Adrenal gland (tissue), 12 donors: Measurements from ENCODE around the gene OAT. TPM values are rescaled to one million over a fixed set of nuclear protein-coding genes. Genes with fewer than 3 reads are reported as not detected.

Experiments used
- DNase-seq, 7 donors: peaks; one replicate each; pipeline ENCODE4 v3.0.0-alpha.2; 2019 to 2020
- H3K27ac ChIP-seq, 5 donors: fragments of 200-600 bp; sonication (generic) in 4 of 5; 1 replicate in 3 of 5; 2 replicates in 2 of 5; pipeline versions ENCODE4 v1.5.1 to v1.8.0; 2016 to 2020; ENCODE audit warnings: mild to moderate bottlenecking in 1 of 5
- H3K27me3 ChIP-seq: fragments of 200-600 bp; 2 replicates; pipeline ENCODE4 v1.8.0; 2021
- H3K36me3 ChIP-seq, 2 donors: fragments of 200-600 bp; replicated peaks in 1 of 2; 1 replicate in 1 of 2; 2 replicates in 1 of 2; pipeline versions ENCODE4 v1.5.1 to v1.8.0; 2018 to 2022
- H3K4me1 ChIP-seq, 2 donors: fragments of 200-600 bp; replicated peaks in 1 of 2; 1 replicate in 1 of 2; 2 replicates in 1 of 2; pipeline versions ENCODE4 v1.5.1 to v1.8.0; 2018 to 2021
- H3K4me3 ChIP-seq, 4 donors: fragments of 200-600 bp; sonication (generic) in 3 of 4; one replicate each; pipeline ENCODE4 v1.5.1; 2016 to 2018
- H3K9me3 ChIP-seq, 3 donors: fragments of 200-600 bp; sonication (generic) in 1 of 3; replicated peaks in 1 of 3; 1 replicate in 2 of 3; 2 replicates in 1 of 3; pipeline versions ENCODE4 v1.5.1 to v1.8.0; 2016 to 2021
- CTCF ChIP-seq, 6 experiments: fragments of 450-650 bp in 4 of 6; fragments of 200-600 bp in 2 of 6; sonication (generic) in 1 of 6; IDR thresholded peaks; 1 replicate in 5 of 6; 2 replicates in 1 of 6; pipeline versions ENCODE4 v1.5.1 to v1.8.0; 2016 to 2021; ENCODE audit warnings: antibody characterized with exemption in 6 of 6, mild to moderate bottlenecking in 2 of 6, moderate library complexity in 1 of 6
- POLR2A ChIP-seq, 2 donors: fragments of 450-650 bp; IDR thresholded peaks; one replicate each; pipeline ENCODE4 v1.6.1; 2017; ENCODE audit warnings: antibody characterized with exemption in 2 of 2, mild to moderate bottlenecking in 2 of 2, moderate library complexity in 1 of 2
- WGBS, 4 donors: extraction: QIAGEN DNeasy Blood & Tissue Kit in 2 of 4; methylation state at CpG; one replicate each; pipeline versions ENCODE4 v1.1.5 to v1.1.7; 2013 to 2017; 5-methylcytosine and 5-hydroxymethylcytosine counted together
- intact Hi-C, 2 donors: fragments of 100-400 bp; cut with DNase I; formaldehyde crosslinking; loops; one replicate each; pipeline versions ENCODE4 v1.14.1 to v1.15.0; 2022 to 2023
- polyA plus RNA-seq, 3 donors: library from polyadenylated mRNA; stranded (reverse); fragments of 200-250 nt in 2 of 3; fragments of 350-450 nt in 1 of 3; fragmentation: Illumina TruSeq in 1 of 3; extraction: RNeasy Lipid Tissue Mini Kit (QIAGEN cat#74804) in 1 of 3; gene quantifications; one replicate each; pipeline ENCODE4 v1.2.3, GENCODE V29; 2013 to 2014
- total RNA-seq, 9 donors: library from RNA; depleted of rRNA in 4 of 9; stranded (reverse); fragments of >200 nt in 4 of 9; fragments of 120-200 nt in 1 of 9; fragmentation: NEBNext Ultra II Directional in 1 of 9; extraction: Animal tissue kit (Norgen Biotek cat#: 25700) in 1 of 9; gene quantifications; one replicate each; pipeline versions ENCODE4 v1.1.0 to v1.2.4, GENCODE V29; 2013 to 2023
- donor health status: healthy with polysubstance abuse.
- donor health status: Bipolar disorder and iron deficiency.
- donor health status: DM: yes; HTN: yes; CAD: no.
- donor health status: DM: no; HTN: no; CAD: no.
- donor health status: DM: no; HTN: no; CAD: no.
- donor health status: DM: yes; HTN: yes; CAD: no.

OAT gene
- total and polyA plus RNA-seq, 12 donors: 39.7 to 244 (median 159) TPM

- intact Hi-C loops: no loop called here
- TF ChIP-seq CTCF (IDR thresholded peaks at IDR 0.05) (peak; percentile 42 to 66 (median 61)), POLR2A (IDR thresholded peaks at IDR 0.05) (no peak)
- no peak overlapping the region for H3K27ac ChIP-seq
- WGBS, 4 donors: 47 to 60% (median 54%) methylated on average over 8 of the region's 8 CpGs
- H3K4me3 ChIP-seq: no peak overlapping the region
- peaks cover 0 to 81% of the 10 kb centered on the region in 2 donors for H3K36me3 ChIP-seq
- peak in 5 of 7 donors; percentile 22 to 68 (median 30) for DNase-seq
- no peaks in the 10 kb centered on the region for H3K27me3 ChIP-seq
- H3K4me1 ChIP-seq: no peaks in the 10 kb centered on the region
- H3K9me3 ChIP-seq: no peaks in the 10 kb centered on the region
Measured at GRCh38 chr10:124403548-124403947, 15.2 kb downstream of the OAT start.

GRCh38 chr10:124402273-124402672 is 16.4 kb downstream of the OAT start:
- Histone ChIP-seq H3K9me3 (no peaks in the 10 kb centered on the region), H3K36me3 (peaks cover 0 to 86% of the 10 kb centered on the region in 2 donors), H3K4me3 (no peak overlapping the region), H3K4me1 (no peaks in the 10 kb centered on the region), H3K27me3 (no peaks in the 10 kb centered on the region), H3K27ac (no peak overlapping the region)
- no peak for DNase-seq
- TF ChIP-seq POLR2A (IDR thresholded peaks at IDR 0.05): no peak
- no peak for TF ChIP-seq CTCF (IDR thresholded peaks at IDR 0.05)
- WGBS, 4 donors: 65 to 71% (median 69%) methylated on average over 2 of the region's 2 CpGs
- intact Hi-C loops: no loop called here

GRCh38 chr10:124401633-124402032 is 17.1 kb downstream of the OAT start:
- no peak overlapping the region for H3K27ac ChIP-seq
- H3K4me3 ChIP-seq: no peak overlapping the region
- H3K9me3 ChIP-seq: no peaks in the 10 kb centered on the region
- H3K4me1 ChIP-seq: no peaks in the 10 kb centered on the region
- WGBS, 4 donors: 95 to 100% (median 98%) methylated on average over 5 of the region's 5 CpGs
- no peak for TF ChIP-seq POLR2A (IDR thresholded peaks at IDR 0.05)
- TF ChIP-seq CTCF (IDR thresholded peaks at IDR 0.05): no peak
- no peak for DNase-seq
- peaks cover 0 to 87% of the 10 kb centered on the region in 2 donors for H3K36me3 ChIP-seq
- no peaks in the 10 kb centered on the region for H3K27me3 ChIP-seq
- intact Hi-C loops: no loop called here

- TF ChIP-seq CTCF (IDR thresholded peaks at IDR 0.05) (no peak), POLR2A (IDR thresholded peaks at IDR 0.05) (no peak)
- H3K4me3 ChIP-seq: no peak overlapping the region
- WGBS, 4 donors: 77 to 93% (median 85%) methylated on average over 1 of the region's 1 CpG
- no peak overlapping the region for H3K27ac ChIP-seq
- H3K36me3 ChIP-seq: peaks cover 0 to 30% of the 10 kb centered on the region in 2 donors
- DNase-seq: peak in 1 of 7 donors; percentile 2
- peaks cover 0 to under 1% of the 10 kb centered on the region in 2 donors for H3K4me1 ChIP-seq
- intact Hi-C loops: no loop called here
- no peaks in the 10 kb centered on the region for H3K27me3 ChIP-seq
- H3K9me3 ChIP-seq: no peaks in the 10 kb centered on the region
Measured at GRCh38 chr10:124394583-124394982, 24.1 kb downstream of the OAT start.
